SK-N-SH (cell line): Measurements from ENCODE around the gene HINT2. TPM values are rescaled to one million over a fixed set of nuclear protein-coding genes. Genes with fewer than 3 reads are reported as not detected.

Source experiments
- CTCF ChIA-PET: fragments of 300-600, 350-600 bp; formaldehyde crosslinking; extraction: SDS; loops from one replicate; lab custom pipeline; 2021; lab: Yijun Ruan, JAX
- POLR2A ChIA-PET: fragments of 350-600 bp; sonication (Branson Sonifier 250); formaldehyde crosslinking; extraction: SDS; loops from one replicate; lab custom pipeline; 2020; ENCODE audit warnings: antibody characterized with exemption, inconsistent platforms; lab: Yijun Ruan, JAX
- DNase-seq: peaks from one replicate; pipeline ENCODE4 v3.0.0; 2012
- H2AFZ ChIP-seq: fragments of 200-600 bp; sonication (generic); 2 replicates; pipeline ENCODE4 v1.8.1; 2016; ENCODE audit warnings: antibody characterized with exemption, mild to moderate bottlenecking, low read depth
- H3F3A ChIP-seq: fragments of 200-600 bp; sonication (generic); replicated peaks from 2 replicates; pipeline ENCODE3; 2016; ENCODE audit warnings: antibody characterized with exemption, mild to moderate bottlenecking; ENCODE audit not compliant: insufficient read depth
- H3K27ac ChIP-seq, 2 experiments: fragments of 200-500 bp in 1 of 2; fragments of 200-600 bp in 1 of 2; sonication (Bioruptor generic) in 1 of 2; sonication (generic), shearing (Covaris generic) in 1 of 2; 2 replicates each; pipeline versions ENCODE4 v1.5.1 to v1.6.1; 2014 to 2016; ENCODE audit warnings: low read depth in 2 of 2, inconsistent platforms in 1 of 2, low read length in 1 of 2, mild to moderate bottlenecking in 1 of 2, mixed read lengths in 1 of 2
- H3K27me3 ChIP-seq: fragments of 200-600 bp; sonication (generic), shearing (Covaris generic); 2 replicates; pipeline ENCODE4 v1.6.1; 2016; ENCODE audit warnings: mixed run types; ENCODE audit not compliant: insufficient read depth
- H3K36me3 ChIP-seq, 2 experiments: fragments of 200-500 bp in 1 of 2; fragments of 200-600 bp in 1 of 2; sonication (Bioruptor generic) in 1 of 2; sonication (generic) in 1 of 2; replicated peaks in 1 of 2; 2 replicates each; pipeline versions ENCODE3 to v1.5.1; 2014 to 2016; ENCODE audit warnings: low read length in 1 of 2, mild to moderate bottlenecking in 1 of 2; ENCODE audit not compliant: insufficient read depth in 2 of 2, control insufficient read depth in 1 of 2
- H3K4me1 ChIP-seq, 2 experiments: fragments of 200-500 bp in 1 of 2; fragments of 200-600 bp in 1 of 2; sonication (Bioruptor generic) in 1 of 2; sonication (generic), shearing (Covaris generic) in 1 of 2; 2 replicates each; pipeline versions ENCODE4 v1.5.1 to v1.6.1; 2014 to 2016; ENCODE audit warnings: low read depth in 1 of 2, low read length in 1 of 2, mixed run types in 1 of 2; ENCODE audit not compliant: insufficient read depth in 2 of 2, control insufficient read depth in 1 of 2
- H3K4me2 ChIP-seq: fragments of 200-600 bp; sonication (generic), shearing (Covaris generic); 2 replicates; pipeline ENCODE4 v1.6.1; 2017; ENCODE audit warnings: mixed run types
- H3K4me3 ChIP-seq, 2 experiments: fragments of 200-500 bp in 1 of 2; fragments of 200-600 bp in 1 of 2; sonication (Bioruptor generic) in 1 of 2; sonication (generic), shearing (Covaris generic) in 1 of 2; 2 replicates each; pipeline versions ENCODE4 v1.5.1 to v1.8.1; 2014 to 2016; ENCODE audit warnings: low read depth in 2 of 2, inconsistent platforms in 1 of 2, low read length in 1 of 2, mild to moderate bottlenecking in 1 of 2, mixed read lengths in 1 of 2, moderate library complexity in 1 of 2
- H3K79me2 ChIP-seq: fragments of 200-600 bp; sonication (generic); 2 replicates; pipeline ENCODE4 v1.8.1; 2017; ENCODE audit warnings: mild to moderate bottlenecking; ENCODE audit not compliant: insufficient read depth
- H3K9ac ChIP-seq: fragments of 200-600 bp; sonication (generic); 2 replicates; pipeline ENCODE4 v1.6.1; 2017; ENCODE audit warnings: mixed run types
- H3K9me2 ChIP-seq: fragments of 200-600 bp; sonication (generic); 2 replicates; pipeline ENCODE4 v1.6.1; 2017; ENCODE audit warnings: mixed run types
- H3K9me3 ChIP-seq: fragments of 200-600 bp; sonication (generic); 2 replicates; pipeline ENCODE4 v1.6.1; 2017; ENCODE audit warnings: mixed run types, mild to moderate bottlenecking, moderate library complexity
- H4K20me1 ChIP-seq: fragments of 200-600 bp; sonication (generic); 2 replicates; pipeline ENCODE4 v1.6.1; 2017; ENCODE audit warnings: mild to moderate bottlenecking, mixed run types; ENCODE audit not compliant: insufficient read depth
- CHD2 ChIP-seq: fragments of 150-350 bp; IDR thresholded peaks from 2 replicates; pipeline ENCODE4 v1.6.1; 2018; ENCODE audit warnings: low read length; ENCODE audit not compliant: partially characterized antibody
- EP300 ChIP-seq, 2 experiments: IDR thresholded peaks; 2 replicates each; pipeline versions ENCODE4 v1.4.0 to v1.6.1; 2012; ENCODE audit warnings: borderline replicate concordance in 1 of 2, low read depth in 1 of 2, low read length in 1 of 2
- EZH2phosphoT487 ChIP-seq: fragments of 200-600 bp; sonication (generic); IDR thresholded peaks from 2 replicates; pipeline ENCODE4 v1.6.1; 2017; ENCODE audit warnings: low read depth, mixed run types, mild to moderate bottlenecking, antibody characterized with exemption, moderate library complexity, borderline replicate concordance
- FOSL2 ChIP-seq: IDR thresholded peaks from 2 replicates; pipeline ENCODE4 v1.4.0; 2012; ENCODE audit warnings: low read depth, mild to moderate bottlenecking, moderate library complexity, borderline replicate concordance
- FOXJ3 ChIP-seq: sonication (generic); formaldehyde crosslinking; IDR thresholded peaks from 2 replicates; pipeline ENCODE4 v1.5.1; 2020; ENCODE audit warnings: mild to moderate bottlenecking, missing genetic modification reagents
- FOXM1 ChIP-seq: IDR thresholded peaks from 2 replicates; pipeline ENCODE4 v1.4.0; 2012; ENCODE audit warnings: low read depth, mild to moderate bottlenecking
- GABPA ChIP-seq: IDR thresholded peaks from 2 replicates; pipeline ENCODE4 v1.4.0; 2012; ENCODE audit warnings: low read depth, mild to moderate bottlenecking
- JUND ChIP-seq: IDR thresholded peaks from 2 replicates; pipeline ENCODE4 v1.4.0; 2012
- MAX ChIP-seq: IDR thresholded peaks from 2 replicates; pipeline ENCODE4 v1.4.0; 2012; ENCODE audit warnings: low read depth
- MEF2A ChIP-seq: IDR thresholded peaks from 2 replicates; pipeline ENCODE4 v1.4.0; 2012; ENCODE audit warnings: low read depth, borderline replicate concordance
- NFIC ChIP-seq: IDR thresholded peaks from 2 replicates; pipeline ENCODE4 v1.4.0; 2012; ENCODE audit warnings: borderline replicate concordance
- PBX3 ChIP-seq: IDR thresholded peaks from 2 replicates; pipeline ENCODE4; 2012
- POLR2AphosphoS5 ChIP-seq: IDR thresholded peaks from 2 replicates; pipeline ENCODE4 v1.6.1; 2012; ENCODE audit warnings: low read depth, low read length
- RCOR1 ChIP-seq: fragments of 150-350 bp; IDR thresholded peaks from 2 replicates; pipeline ENCODE4 v1.6.1; 2017; ENCODE audit warnings: antibody characterized with exemption, low read length
- REST ChIP-seq: IDR thresholded peaks from 2 replicates; pipeline ENCODE4 v1.6.1; 2012; ENCODE audit warnings: mild to moderate bottlenecking, low read depth, low read length, moderate library complexity
- RXRA ChIP-seq: IDR thresholded peaks from 2 replicates; pipeline ENCODE4 v1.4.0; 2012; ENCODE audit warnings: low read depth, mild to moderate bottlenecking, borderline replicate concordance
- SIN3A ChIP-seq: IDR thresholded peaks from 2 replicates; pipeline ENCODE4 v1.6.1; 2012; ENCODE audit warnings: low read depth, mild to moderate bottlenecking, low read length, moderate library complexity, borderline replicate concordance
- SMC3 ChIP-seq: IDR thresholded peaks from 2 replicates; pipeline ENCODE4 v1.6.1; 2012; ENCODE audit warnings: low read depth, low read length, improper control_type of control experiment
- TAF1 ChIP-seq: IDR thresholded peaks from 2 replicates; pipeline ENCODE4 v1.6.1; 2012; ENCODE audit warnings: low read depth, mild to moderate bottlenecking, low read length, moderate library complexity, borderline replicate concordance
- TCF12 ChIP-seq: IDR thresholded peaks from 2 replicates; pipeline ENCODE4 v1.4.0; 2012
- TEAD4 ChIP-seq: IDR thresholded peaks from 2 replicates; pipeline ENCODE4 v1.4.0; 2012; ENCODE audit warnings: mild to moderate bottlenecking, borderline replicate concordance; ENCODE audit not compliant: insufficient read depth
- USF2 ChIP-seq: fragments of 150-350 bp; IDR thresholded peaks from 2 replicates; pipeline ENCODE4 v1.6.1; 2017; ENCODE audit warnings: antibody characterized with exemption, low read length, low read depth, borderline replicate concordance
- YY1 ChIP-seq: IDR thresholded peaks from 2 replicates; pipeline ENCODE4 v1.4.0; 2012; ENCODE audit warnings: low read depth, mild to moderate bottlenecking
- ZBTB33 ChIP-seq: IDR thresholded peaks from 2 replicates; pipeline ENCODE4 v1.4.0; 2012; ENCODE audit warnings: low read depth, borderline replicate concordance
- WGBS: methylation state at CpG from one replicate; pipeline ENCODE4 v1.1.6; 2017; ENCODE audit warnings: low lambda C conversion rate; 5-methylcytosine and 5-hydroxymethylcytosine counted together
- polyA plus RNA-seq, 3 experiments: library from polyadenylated mRNA; depleted of rRNA; stranded (reverse); fragments of >200 nt; gene quantifications; 2 replicates each; pipeline ENCODE4 v1.2.3, GENCODE V29; 2012

HINT2 gene
- polyA plus RNA-seq, 1 of the 3 experiments (the other 2 are of a cell fraction): 57.2 TPM

- Histone ChIP-seq H3K9me3 (no peaks in the 10 kb centered on the region), H3K9ac (no peak overlapping the region)
Measured at GRCh38 chr9:35847792-35848572, 33.1 kb upstream of the HINT2 start.

More at GRCh38 chr9:35847792-35848572, 33.1 kb upstream of the HINT2 start:
- Histone ChIP-seq H3K4me2 (peak overlapping the region; percentile 41; the same call in 1 of the 2 replicates), H3F3A (peaks cover 16% of the 10 kb centered on the region), H3K27me3 (no peaks in the 10 kb centered on the region), H3K36me3 (peaks cover 0 to 6% of the 10 kb centered on the region in 2 experiments), H3K4me1 (peaks cover 6 to 14% of the 10 kb centered on the region in 2 experiments), H4K20me1 (no peaks in the 10 kb centered on the region), H3K4me3 (no peak overlapping the region), H3K27ac (peak overlapping the region in 1 of 2 experiments; percentile 49; a peak in 3 of 4 replicates), H3K9me2 (no peaks in the 10 kb centered on the region), H2AFZ (no peak overlapping the region), H3K79me2 (no peaks in the 10 kb centered on the region)
- no peak for TF ChIP-seq ZBTB33
- no peak for TF ChIP-seq TEAD4
- TF ChIP-seq MAX: 0 out of 2 replicates have a peak, but pooled peaks have one; percentile 33
- peak; percentile 63 for TF ChIP-seq TCF12
- no peak for TF ChIP-seq EP300 (IDR thresholded peaks at IDR 0.05; ENCODE audit: borderline replicate concordance in 1 of 2, low read depth in 1 of 2, low read length in 1 of 2)
- no peak for TF ChIP-seq REST
- TF ChIP-seq YY1: no peak
- peak; percentile 45; the same call in 1 of the 2 replicates for TF ChIP-seq FOSL2
- no peak for TF ChIP-seq SMC3
- no peak for TF ChIP-seq FOXM1
- no peak for TF ChIP-seq PBX3
- TF ChIP-seq USF2: no peak
- TF ChIP-seq EZH2phosphoT487: no peak
- no peak for TF ChIP-seq RCOR1
- no peak for TF ChIP-seq NFIC
- no peak for TF ChIP-seq CHD2
- TF ChIP-seq GABPA: no peak
- TF ChIP-seq MEF2A: no peak
- TF ChIP-seq JUND: no peak
- no peak for TF ChIP-seq RXRA
- no peak; the same call in 1 of the 2 replicates for TF ChIP-seq POLR2AphosphoS5
- no peak for TF ChIP-seq FOXJ3 (CRISPR knock-in tag)
- TF ChIP-seq SIN3A: no peak
- TF ChIP-seq TAF1: no peak
- WGBS: 36% methylated on average over 4 of the region's 4 CpGs
- no peak for DNase-seq
- POLR2A ChIA-PET: no interaction called here
- CTCF ChIA-PET: interaction anchor here (1.0 to 1.8 kb wide), 4 partner anchors 9 to 22 kb away, joined by 3 to 8 read pairs (median 4); no protein-coding TSS in a partner anchor
